HG02610 (cell line): ENCODE data around the gene FBXO8.

ENCODE experiments used
- ATAC-seq: cut with Tn5 transposase; IDR thresholded peaks from one replicate; pipeline ENCODE4 v1.9.1; 2021; ENCODE audit warnings: mild to moderate bottlenecking, moderate library complexity; ENCODE audit not compliant: unreplicated experiment

Gene FBXO8

DNA sequence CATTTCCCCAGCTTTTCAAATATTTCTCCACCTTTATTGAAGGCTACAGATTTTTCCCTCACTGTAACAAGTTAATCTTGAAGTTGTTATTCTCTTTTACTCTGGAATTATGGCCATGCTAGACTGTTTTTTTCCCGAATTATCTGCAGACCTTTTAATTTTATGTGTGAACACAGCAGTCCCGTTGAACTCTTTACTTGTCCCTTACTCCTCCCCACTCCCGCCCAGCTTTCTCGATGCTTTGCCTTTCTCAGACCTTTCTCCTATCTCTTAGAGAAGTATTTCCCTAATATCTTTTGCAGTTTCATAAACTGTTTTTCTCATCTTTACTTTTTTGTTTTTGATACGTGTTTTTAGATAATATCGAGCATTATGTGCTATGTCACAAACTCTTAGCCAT, 1.0 kb upstream of the FBXO8 start:
- ATAC-seq = no peak

DNA sequence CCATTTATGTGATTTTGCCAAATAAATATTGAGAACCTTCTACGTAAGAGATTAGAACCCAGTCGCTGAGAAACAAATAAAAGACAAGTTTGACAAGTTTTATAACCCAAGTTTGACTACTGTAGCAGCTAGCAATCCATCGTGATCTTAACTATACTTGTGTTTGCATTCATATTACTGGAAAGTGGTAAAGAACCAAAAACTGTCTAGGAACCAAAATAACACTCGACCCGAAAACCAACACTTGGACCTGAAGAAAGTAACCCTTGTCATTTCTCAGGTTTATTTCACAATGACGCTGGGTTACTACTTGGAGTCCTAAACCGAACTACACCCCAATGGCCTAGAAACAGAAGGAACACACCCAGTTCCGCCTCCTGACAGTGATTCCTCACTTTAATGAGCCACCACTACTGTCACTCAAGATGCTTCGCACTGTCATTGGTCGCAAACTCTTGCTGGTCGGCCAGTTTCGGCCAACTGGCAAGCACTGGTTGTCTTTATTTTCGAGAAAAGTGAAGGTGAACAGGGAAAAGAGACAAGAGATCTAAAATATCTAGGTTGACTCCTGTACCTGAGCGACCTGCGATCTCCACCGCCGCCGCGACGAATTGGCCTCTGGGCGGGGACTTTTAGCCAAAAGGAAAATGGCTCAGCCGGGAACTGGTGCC, 496 bp downstream of the FBXO8 start:
- ATAC-seq = peak; percentile 98

GRCh38 chr4:174281901-174282300, 1.6 kb downstream of the FBXO8 start:
- no peak for ATAC-seq

- no peak for ATAC-seq
Observed at GRCh38 chr4:174281182-174281737, 2.2 kb downstream of the FBXO8 start.

DNA sequence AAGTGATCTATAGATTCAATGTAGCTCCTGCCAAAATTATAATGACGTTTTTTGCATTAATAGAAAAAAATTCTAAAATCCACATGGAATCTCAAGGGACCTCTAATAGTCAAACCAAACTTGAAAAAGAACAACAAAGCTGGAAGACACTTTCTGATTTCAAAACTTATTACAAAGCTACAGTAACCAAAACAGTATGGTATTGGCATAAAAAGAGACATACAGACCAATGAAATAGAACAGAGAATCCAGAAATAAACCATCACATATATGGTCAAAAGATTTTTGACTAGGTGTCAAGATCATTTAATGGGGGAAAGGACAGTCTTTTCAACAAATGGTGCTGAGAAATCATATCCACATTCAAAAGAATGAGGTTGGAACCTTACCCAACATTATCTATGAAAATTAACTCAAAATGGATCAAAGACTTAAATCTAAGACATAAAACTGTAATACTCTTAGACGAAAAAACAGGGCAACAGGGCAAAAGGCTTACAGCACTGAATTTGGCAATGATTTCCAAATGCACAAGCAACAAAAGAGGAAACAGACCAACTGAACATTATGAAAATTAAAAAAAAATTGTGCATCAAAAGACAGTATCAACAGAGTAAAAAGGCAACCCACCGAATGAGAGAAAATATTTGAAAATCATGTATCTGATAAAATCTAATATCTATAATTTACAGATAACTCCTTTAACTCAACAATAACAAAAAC, 3.9 kb downstream of the FBXO8 start:
- no peak for ATAC-seq

GRCh38 chr4:174278467-174278866, 5.0 kb downstream of the FBXO8 start:
- ATAC-seq = peak; percentile 26

DNA sequence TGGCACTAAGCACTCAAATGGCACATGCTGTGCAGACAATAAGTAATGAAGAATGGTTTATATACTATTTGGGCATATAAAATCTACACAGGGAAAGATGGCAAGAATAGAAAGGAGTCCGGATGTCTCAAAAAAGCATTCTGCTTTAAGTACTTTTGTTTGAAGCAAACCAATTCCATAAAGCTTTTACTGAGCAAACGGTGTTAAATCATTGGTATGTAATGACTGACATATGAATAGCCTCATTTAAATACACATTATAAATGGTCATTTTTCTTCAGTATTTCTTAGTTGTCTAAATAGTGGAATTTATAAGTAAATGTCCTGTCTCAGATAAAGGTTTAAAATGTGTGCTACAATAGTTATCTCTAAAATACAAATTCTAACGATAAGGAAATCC, 6.0 kb downstream of the FBXO8 start:
- ATAC-seq = no peak

DNA sequence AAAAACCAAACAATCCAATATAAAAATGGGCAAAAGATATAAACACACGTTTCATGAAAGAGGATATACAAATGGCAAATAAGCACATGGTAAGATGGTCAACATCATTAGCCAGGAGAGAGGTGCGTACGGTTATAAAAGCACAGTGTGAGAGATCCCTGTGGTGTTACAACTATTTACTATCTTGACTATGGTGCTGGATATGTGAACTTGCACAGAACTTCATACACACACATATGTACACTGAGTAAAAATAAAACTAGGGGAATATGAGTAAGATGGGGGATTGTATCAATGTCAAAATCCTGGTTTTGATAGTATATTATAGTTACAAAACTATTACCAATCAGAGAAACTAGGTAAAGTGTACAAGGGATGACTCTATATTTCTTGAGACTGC, 8.4 kb downstream of the FBXO8 start:
- ATAC-seq = no peak

DNA sequence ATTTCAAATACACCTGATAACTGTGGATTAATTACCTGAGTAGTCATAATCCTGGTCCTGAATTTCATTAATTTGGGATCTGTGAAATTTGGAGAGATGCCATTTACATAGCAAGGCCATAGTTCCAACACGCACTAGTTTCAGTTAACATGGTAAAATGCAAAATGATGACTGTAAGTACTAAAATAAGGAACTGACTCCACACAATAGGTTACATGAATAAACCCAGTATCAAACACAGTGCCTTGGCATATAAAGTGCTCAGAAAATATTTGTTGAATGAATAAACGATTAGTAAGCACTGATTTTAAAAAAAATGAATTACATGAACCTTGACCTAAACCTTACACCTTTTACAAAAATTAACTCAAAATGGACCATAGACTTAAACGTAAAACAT, 9.0 kb downstream of the FBXO8 start:
- no peak for ATAC-seq

DNA sequence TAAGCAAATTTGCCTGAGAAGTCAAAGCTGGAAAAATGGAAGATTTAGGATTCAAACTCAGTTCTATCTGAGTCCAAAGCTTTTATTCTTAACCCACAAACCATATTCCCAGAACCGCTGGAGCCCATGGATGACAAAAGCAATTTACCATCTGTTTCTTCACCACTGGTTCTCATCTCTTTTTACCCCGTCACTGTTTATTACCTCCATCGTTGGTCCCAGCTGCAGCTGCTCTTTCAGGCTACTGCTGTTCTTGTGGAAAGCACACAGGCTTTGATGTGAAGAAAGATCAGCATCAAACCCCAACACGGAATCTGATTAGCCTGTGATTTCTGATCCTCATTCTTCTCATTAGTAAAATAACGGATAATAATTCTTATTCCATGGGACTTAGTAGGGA, 9.5 kb downstream of the FBXO8 start:
- no peak for ATAC-seq

- ATAC-seq = no peak
Observed at GRCh38 chr4:174266416-174266815, 17.1 kb downstream of the FBXO8 start.

DNA sequence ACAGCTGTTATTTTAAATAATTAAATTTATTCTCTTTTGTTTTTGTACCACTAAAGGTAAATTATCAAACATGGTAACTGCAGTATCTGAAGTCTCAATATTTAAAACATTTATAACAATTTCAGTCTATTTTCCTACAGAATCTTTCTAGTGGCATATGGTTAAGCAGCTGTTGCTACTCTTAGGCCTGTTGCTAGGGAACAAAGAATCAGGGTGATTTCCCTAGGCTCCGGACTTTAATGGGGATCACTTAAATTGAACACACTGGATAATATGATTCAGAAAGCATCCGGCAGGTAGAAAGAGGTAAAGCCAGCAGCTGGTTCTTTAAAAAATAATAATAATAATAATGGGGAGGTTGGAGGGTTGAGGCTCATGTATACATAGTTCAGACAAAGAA, 17.6 kb downstream of the FBXO8 start:
- ATAC-seq = no peak

DNA sequence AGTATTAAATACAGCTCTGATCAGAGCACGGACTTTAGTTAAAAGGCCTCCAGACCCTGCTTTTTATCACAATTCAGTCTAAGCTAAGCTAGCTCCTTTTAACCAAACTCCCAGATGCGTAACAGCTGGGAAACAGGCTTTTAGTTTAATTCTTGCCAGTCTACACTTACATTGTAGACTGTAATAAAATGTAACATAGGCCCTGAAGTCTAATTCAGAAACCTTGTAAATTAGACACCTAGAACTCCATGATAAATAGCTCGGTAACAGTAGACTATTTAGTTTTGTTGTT, 20.1 kb downstream of the FBXO8 start:
- no peak for ATAC-seq

DNA sequence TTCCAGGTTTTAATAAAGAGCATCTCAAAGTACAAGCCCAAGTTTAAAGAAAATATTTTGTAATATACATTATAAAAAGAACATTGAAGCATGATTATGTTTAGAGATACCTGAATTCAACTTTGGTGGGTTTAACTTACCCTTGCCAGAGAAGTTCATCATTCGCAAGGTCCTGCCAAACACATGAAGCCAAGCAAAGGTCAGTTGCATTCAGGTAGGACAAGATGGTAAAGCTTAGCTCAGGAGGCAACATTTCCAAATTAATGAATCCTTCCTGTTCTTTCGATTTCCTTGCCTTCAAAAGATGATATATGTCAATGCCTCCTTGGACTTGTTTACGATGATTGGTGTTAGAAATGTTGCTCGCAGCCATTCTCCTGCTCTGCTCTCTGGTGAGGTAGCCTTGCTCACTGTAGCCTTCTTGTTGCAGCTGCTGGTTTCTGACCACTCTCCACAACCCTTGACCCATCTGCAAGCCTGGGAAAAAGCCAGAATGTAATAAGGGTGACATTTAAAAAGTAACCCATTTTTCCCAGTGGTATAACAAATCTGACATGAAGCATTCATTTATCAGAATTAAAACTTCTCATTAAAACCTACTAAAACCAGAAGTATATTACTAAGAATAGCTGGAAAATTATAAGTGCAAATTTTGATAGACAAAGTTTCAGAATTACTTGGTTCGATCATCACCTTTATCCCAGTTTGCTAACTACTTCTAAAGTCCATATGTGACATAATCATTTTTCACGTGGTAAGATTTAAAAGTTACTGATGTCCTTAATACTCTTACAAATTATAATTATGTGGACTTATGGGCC, 20.6 kb downstream of the FBXO8 start:
- ATAC-seq = no peak

DNA sequence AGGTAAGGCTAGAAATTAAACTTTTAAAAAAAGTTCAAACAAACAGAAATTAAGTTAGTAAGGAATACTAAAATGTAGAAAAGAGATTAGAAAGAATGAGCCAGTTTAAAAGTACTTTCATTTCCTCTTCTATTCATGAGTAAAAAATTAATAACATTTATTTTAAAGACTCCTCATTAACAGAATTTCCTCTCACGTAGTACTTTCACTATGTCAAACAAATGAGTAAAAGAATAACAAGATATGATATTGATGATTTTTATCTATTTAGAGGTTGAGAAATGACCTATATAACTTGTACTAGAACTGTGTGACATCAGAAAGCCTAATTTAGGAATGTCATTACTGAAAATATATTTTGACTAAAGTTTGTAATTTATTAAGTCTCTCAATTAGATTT, 22.0 kb downstream of the FBXO8 start:
- peak; percentile 49 for ATAC-seq

- no peak for ATAC-seq
Observed at GRCh38 chr4:174260099-174260498, 23.4 kb downstream of the FBXO8 start.

DNA sequence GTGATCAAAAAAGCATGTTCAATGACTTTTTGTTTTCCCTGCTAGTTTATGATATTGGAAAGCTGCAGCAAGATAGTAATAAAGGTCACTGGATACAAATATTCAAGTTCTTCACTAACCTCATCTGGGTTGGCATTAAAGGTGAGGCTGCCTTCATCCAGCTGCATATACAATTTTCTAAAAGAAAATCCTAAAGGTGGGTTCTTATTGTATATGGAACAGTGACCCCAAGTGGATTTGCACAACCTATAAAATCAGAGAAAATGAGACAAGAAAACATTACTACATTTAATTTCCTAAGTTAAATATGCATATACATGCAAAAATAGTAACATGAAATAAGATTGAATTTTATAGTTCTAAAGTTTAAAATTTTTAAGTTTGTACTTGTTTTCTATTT, 23.9 kb downstream of the FBXO8 start:
- ATAC-seq = no peak

- ATAC-seq = no peak
Observed at GRCh38 chr4:174256277-174256713, 27.2 kb downstream of the FBXO8 start.

DNA sequence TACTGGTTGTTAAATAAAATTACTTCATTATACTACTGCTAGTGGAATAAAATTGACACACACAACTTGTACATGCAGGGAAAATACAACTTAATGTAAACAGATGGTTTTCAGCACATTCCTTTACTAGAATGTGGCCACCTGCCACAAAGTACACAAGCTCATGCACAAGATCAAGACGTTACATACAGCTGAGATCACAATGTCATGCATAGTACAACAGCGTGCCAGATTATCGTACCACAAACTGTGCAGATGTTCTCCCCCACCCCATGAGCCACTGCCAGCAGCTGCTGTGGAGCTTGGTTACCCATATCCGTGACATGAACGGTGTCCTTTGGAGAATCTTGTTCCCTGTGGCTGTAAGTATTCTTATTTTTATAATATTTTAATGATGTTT, 27.7 kb downstream of the FBXO8 start:
- ATAC-seq = no peak

DNA sequence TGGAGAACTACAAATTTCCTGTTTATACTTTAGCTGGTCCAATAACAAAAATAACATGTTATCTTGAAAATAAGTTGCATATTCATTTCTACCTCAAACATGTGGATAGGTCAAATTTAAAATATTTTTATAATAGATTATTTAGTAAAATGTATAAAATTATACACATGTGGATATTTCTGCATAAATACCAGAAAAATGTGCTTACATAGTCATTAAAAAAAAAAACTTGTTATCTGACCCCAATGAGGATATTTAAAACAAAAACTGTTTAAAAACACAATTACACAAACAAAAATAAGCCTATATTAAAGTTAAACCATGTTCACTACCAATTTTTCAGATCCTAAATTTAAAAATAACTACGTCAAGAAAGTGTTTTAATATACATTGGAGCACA, 28.1 kb downstream of the FBXO8 start:
- ATAC-seq = no peak

GRCh38 chr4:174254613-174255012, 28.9 kb downstream of the FBXO8 start:
- ATAC-seq = no peak

- no peak for ATAC-seq
Observed at GRCh38 chr4:174252412-174252811, 31.1 kb downstream of the FBXO8 start.
